D721Med (cell line): ENCODE measurements around the gene CHRNA9.

Experiments
- DNase-seq: peaks from one replicate; pipeline ENCODE4 v3.0.0; 2011; ENCODE audit warnings: low spot score; ENCODE audit not compliant: insufficient read length
- FAIRE-seq: peaks from 2 replicates; lab custom pipeline; 2011; peaks lifted over from hg19 to GRCh38; lab: Jason Lieb, UNC
- CTCF ChIP-seq: IDR thresholded peaks from 2 replicates; pipeline ENCODE4 v1.5.1; 2012; ENCODE audit warnings: mild to moderate bottlenecking, control low read depth; ENCODE audit not compliant: insufficient read depth; ENCODE audit errors: missing control alignments

Gene CHRNA9

GRCh38 chr4:40367451-40367850, 32.3 kb downstream of the CHRNA9 start:
- DNase-seq, result no peak
- no peak for TF ChIP-seq CTCF
- FAIRE-seq, result no peak

GRCh38 chr4:40369437-40370274, 34.5 kb downstream of the CHRNA9 start:
- DNase-seq (no peak), FAIRE-seq (no peak)
- TF ChIP-seq CTCF, result no peak

- no peak for FAIRE-seq
- no peak for TF ChIP-seq CTCF
Observed at GRCh38 chr4:40372651-40373050, 37.5 kb downstream of the CHRNA9 start.

GRCh38 chr4:40373636-40374035, 38.5 kb downstream of the CHRNA9 start:
- DNase-seq (no peak), FAIRE-seq (no peak)
- TF ChIP-seq CTCF, result no peak

More at GRCh38 chr4:40372651-40373050, 37.5 kb downstream of the CHRNA9 start:
- no peak for DNase-seq

- FAIRE-seq, result no peak
Observed at GRCh38 chr4:40375095-40375494, 40.0 kb downstream of the CHRNA9 start.

GRCh38 chr4:40375620-40376019, 40.5 kb downstream of the CHRNA9 start:
- DNase-seq (no peak), FAIRE-seq (no peak)
- no peak for TF ChIP-seq CTCF

More at GRCh38 chr4:40375095-40375494, 40.0 kb downstream of the CHRNA9 start:
- no peak for TF ChIP-seq CTCF
- DNase-seq, result no peak
